ENCODE measurements around the gene DAZAP1.

The DAZAP1 gene

DNA sequence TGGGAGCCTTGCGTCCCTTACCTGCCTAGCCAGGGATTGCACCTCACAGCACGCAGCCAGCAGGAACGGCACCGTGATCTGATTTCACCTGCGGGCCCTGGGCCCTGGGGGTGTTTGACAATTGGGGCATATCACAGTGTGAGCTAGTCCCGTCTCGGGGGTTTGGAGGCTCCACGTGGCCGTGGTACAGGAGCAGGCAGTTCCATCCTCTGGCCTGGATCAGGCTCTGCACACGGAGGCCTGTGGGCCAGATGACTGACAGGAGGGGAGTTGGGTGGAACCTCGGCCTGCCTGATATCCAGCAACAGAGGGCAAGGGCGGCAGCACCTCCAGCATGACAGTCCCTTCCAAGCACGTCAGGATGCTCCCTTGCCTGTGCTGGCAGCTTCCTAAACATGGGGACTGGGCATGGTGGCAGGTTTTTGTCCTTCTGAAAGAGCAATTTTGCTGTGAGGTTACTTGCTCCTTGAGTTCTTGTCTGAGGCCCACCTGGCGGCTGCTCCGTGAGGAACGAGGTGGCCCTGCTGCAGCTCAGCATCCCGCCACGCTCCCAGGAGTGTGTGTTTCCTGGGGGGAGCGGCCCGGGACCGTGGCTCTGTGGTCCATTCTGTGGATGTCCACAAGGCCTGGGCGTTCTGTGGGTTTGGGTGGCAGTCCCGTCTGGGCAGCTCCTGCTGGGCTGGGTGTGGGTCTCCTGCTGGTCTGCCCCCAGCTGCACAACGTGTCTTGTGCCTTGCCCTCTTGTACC lies 24.5 kb downstream of the DAZAP1 start:
- Histone ChIP-seq H3K27me3 (ENCODE audit: control insufficient read depth in 1 of 2, insufficient read depth in 2 of 2, low read length in 2 of 2) (no peaks in the 10 kb centered on the region), H3K36me3 (ENCODE audit: control insufficient read depth in 2 of 2, insufficient read depth in 2 of 2, low read length in 2 of 2) (peaks cover 28 to 40% of the 10 kb centered on the region in 2 donors), H3K4me1 (ENCODE audit: control insufficient read depth, insufficient read depth, low read length) (peaks cover 3% of the 10 kb centered on the region), H3K4me3 (ENCODE audit: low read length in 2 of 2) (no peak overlapping the region), H3K9me3 (ENCODE audit: control insufficient read depth in 2 of 2, low read length in 2 of 2) (no peaks in the 10 kb centered on the region), H3K9ac (ENCODE audit: low read length in 2 of 2) (no peak overlapping the region), H3K27ac (ENCODE audit: low read length) (no peak overlapping the region)

GRCh38 chr19:1432507-1432887 lies 25.1 kb downstream of the DAZAP1 start:
- Histone ChIP-seq H3K4me1 (ENCODE audit: control insufficient read depth, insufficient read depth, low read length) (peaks cover 3% of the 10 kb centered on the region), H3K4me3 (ENCODE audit: low read length in 2 of 2) (no peak overlapping the region), H3K9me3 (ENCODE audit: control insufficient read depth in 2 of 2, low read length in 2 of 2) (no peaks in the 10 kb centered on the region), H3K9ac (ENCODE audit: low read length in 2 of 2) (no peak overlapping the region), H3K36me3 (ENCODE audit: control insufficient read depth in 2 of 2, insufficient read depth in 2 of 2, low read length in 2 of 2) (peaks cover 26 to 35% of the 10 kb centered on the region in 2 donors), H3K27ac (ENCODE audit: low read length) (no peak overlapping the region), H3K27me3 (ENCODE audit: control insufficient read depth in 1 of 2, insufficient read depth in 2 of 2, low read length in 2 of 2) (no peaks in the 10 kb centered on the region)

DNA sequence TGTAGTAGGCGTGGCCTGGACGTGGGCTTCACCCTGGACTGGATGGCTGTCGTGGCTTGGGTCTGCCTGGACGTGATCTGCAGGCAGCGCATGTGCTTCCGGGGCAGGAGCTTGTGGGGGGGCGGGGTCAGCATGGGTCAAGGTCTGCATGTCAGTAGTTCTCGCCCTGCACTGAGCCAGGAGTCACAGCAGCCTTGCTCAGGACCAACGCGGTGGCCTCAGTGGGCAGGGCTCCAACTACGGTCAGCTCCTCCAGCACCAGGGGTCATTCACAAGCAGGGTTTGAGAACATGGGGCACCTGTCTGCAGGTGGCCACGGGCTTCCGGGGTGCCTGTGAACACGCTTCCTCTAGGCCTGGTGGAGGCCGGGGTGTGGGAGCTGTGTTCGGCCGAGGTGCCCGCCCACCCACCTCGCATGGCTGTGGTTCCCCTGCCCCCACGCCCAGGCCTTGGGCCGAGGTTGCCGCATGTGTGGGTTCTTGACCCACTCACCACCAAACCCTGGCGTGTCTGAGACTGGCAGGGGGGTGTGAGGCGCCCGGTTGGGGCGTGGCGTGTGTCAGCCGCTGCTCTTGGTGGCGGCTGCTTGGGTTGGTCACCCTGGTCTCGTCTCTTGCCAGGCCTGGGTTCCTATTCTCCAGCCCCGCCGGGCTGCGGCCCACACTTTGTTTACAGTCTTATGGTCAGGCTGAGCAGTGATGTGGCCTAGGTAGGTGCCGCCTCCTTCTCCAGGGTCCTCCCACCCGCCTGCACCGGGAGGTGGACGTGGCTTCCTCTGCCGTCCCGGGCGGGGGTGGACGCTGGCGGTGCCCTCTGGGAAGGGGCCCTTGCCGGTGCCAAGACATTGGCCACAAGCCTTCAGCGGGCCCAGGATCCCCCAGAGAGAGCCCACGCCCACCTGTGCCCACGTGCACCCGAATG lies 26.0 kb downstream of the DAZAP1 start:
- no peak overlapping the region for H3K27ac ChIP-seq (ENCODE audit: low read length)
- peaks cover 3% of the 10 kb centered on the region for H3K4me1 ChIP-seq (ENCODE audit: control insufficient read depth, insufficient read depth, low read length)
- H3K36me3 ChIP-seq (ENCODE audit: control insufficient read depth in 2 of 2, insufficient read depth in 2 of 2, low read length in 2 of 2), result peaks cover 26 to 31% of the 10 kb centered on the region in 2 donors
- H3K9ac ChIP-seq (ENCODE audit: low read length in 2 of 2), result no peak overlapping the region
- H3K27me3 ChIP-seq (ENCODE audit: control insufficient read depth in 1 of 2, insufficient read depth in 2 of 2, low read length in 2 of 2), result no peaks in the 10 kb centered on the region
- H3K4me3 ChIP-seq (ENCODE audit: low read length in 2 of 2), result no peak overlapping the region
- H3K9me3 ChIP-seq (ENCODE audit: control insufficient read depth in 2 of 2, low read length in 2 of 2), result no peaks in the 10 kb centered on the region

GRCh38 chr19:1434040-1434366 lies 26.6 kb downstream of the DAZAP1 start:
- no peaks in the 10 kb centered on the region for H3K9me3 ChIP-seq (ENCODE audit: control insufficient read depth in 2 of 2, low read length in 2 of 2)
- H3K27me3 ChIP-seq (ENCODE audit: control insufficient read depth in 1 of 2, insufficient read depth in 2 of 2, low read length in 2 of 2), result no peaks in the 10 kb centered on the region
- H3K4me3 ChIP-seq (ENCODE audit: low read length in 2 of 2), result no peak overlapping the region
- peaks cover 26 to 30% of the 10 kb centered on the region in 2 donors for H3K36me3 ChIP-seq (ENCODE audit: control insufficient read depth in 2 of 2, insufficient read depth in 2 of 2, low read length in 2 of 2)
- no peak overlapping the region for H3K9ac ChIP-seq (ENCODE audit: low read length in 2 of 2)
- peaks cover 5% of the 10 kb centered on the region for H3K4me1 ChIP-seq (ENCODE audit: control insufficient read depth, insufficient read depth, low read length)
- no peak overlapping the region for H3K27ac ChIP-seq (ENCODE audit: low read length)

DNA sequence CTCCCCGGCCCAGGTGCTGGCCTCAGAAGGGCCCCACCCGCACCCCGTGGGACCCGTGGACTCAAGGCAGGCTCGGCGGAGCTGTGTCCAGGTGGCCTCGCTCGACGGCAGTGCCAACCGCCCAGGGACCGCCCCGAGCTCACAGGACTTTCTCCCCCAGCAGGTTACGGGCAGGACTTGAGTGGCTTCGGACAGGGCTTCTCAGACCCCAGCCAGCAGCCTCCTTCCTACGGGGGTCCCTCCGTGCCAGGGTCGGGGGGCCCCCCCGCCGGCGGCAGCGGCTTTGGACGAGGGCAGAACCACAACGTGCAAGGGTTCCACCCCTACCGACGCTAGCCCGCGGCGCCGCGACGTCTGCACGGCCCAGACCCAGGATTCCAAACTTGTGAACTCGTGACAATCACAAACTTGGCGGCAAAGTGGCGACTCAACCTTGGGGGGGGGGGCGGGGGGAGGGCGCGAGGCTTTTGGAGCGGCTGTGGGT lies 27.2 kb downstream of the DAZAP1 start:
- Histone ChIP-seq H3K27ac (ENCODE audit: low read length) (no peak overlapping the region), H3K27me3 (ENCODE audit: control insufficient read depth in 1 of 2, insufficient read depth in 2 of 2, low read length in 2 of 2) (no peaks in the 10 kb centered on the region), H3K9me3 (ENCODE audit: control insufficient read depth in 2 of 2, low read length in 2 of 2) (no peaks in the 10 kb centered on the region), H3K4me1 (ENCODE audit: control insufficient read depth, insufficient read depth, low read length) (peaks cover 11% of the 10 kb centered on the region), H3K4me3 (ENCODE audit: low read length in 2 of 2) (no peak overlapping the region), H3K9ac (ENCODE audit: low read length in 2 of 2) (no peak overlapping the region), H3K36me3 (ENCODE audit: control insufficient read depth in 2 of 2, insufficient read depth in 2 of 2, low read length in 2 of 2) (peaks cover 26 to 27% of the 10 kb centered on the region in 2 donors)

GRCh38 chr19:1435378-1435989 lies 28.1 kb downstream of the DAZAP1 start:
- Histone ChIP-seq H3K4me1 (ENCODE audit: control insufficient read depth, insufficient read depth, low read length) (peaks cover 16% of the 10 kb centered on the region), H3K9ac (ENCODE audit: low read length in 2 of 2) (no peak overlapping the region), H3K27me3 (ENCODE audit: control insufficient read depth in 1 of 2, insufficient read depth in 2 of 2, low read length in 2 of 2) (no peaks in the 10 kb centered on the region), H3K27ac (ENCODE audit: low read length) (no peak overlapping the region), H3K9me3 (ENCODE audit: control insufficient read depth in 2 of 2, low read length in 2 of 2) (no peaks in the 10 kb centered on the region), H3K4me3 (ENCODE audit: low read length in 2 of 2) (no peak overlapping the region), H3K36me3 (ENCODE audit: control insufficient read depth in 2 of 2, insufficient read depth in 2 of 2, low read length in 2 of 2) (peaks cover 28 to 29% of the 10 kb centered on the region in 2 donors)

DNA sequence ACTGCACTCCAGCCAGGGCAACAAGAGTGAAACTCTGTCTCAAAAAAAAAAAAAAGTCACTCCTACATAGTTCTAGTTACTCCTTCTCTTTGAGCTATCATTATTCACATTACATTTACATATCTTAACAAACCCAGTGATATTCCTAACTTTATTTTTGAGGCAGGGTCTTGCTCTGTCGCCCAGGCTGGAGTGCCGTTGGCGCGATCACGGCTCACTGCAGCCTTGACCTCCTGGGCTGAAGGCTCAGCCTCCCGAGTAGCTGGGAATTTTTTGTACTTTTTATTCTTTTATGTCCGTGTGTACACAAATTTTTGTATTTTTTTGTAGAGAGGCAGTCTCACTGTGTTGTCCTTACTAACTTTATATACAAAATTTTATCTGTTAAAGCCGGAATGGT lies 30.2 kb downstream of the DAZAP1 start:
- H3K9ac ChIP-seq (ENCODE audit: low read length in 2 of 2), result no peak overlapping the region
- H3K4me1 ChIP-seq (ENCODE audit: control insufficient read depth, insufficient read depth, low read length), result peaks cover 18% of the 10 kb centered on the region
- H3K4me3 ChIP-seq (ENCODE audit: low read length in 2 of 2), result peak overlapping the region in 1 of 2 donors; percentile 91
- H3K27ac ChIP-seq (ENCODE audit: low read length), result no peak overlapping the region
- H3K9me3 ChIP-seq (ENCODE audit: control insufficient read depth in 2 of 2, low read length in 2 of 2), result no peaks in the 10 kb centered on the region
- H3K27me3 ChIP-seq (ENCODE audit: control insufficient read depth in 1 of 2, insufficient read depth in 2 of 2, low read length in 2 of 2), result no peaks in the 10 kb centered on the region
- H3K36me3 ChIP-seq (ENCODE audit: control insufficient read depth in 2 of 2, insufficient read depth in 2 of 2, low read length in 2 of 2), result peaks cover 31 to 34% of the 10 kb centered on the region in 2 donors

DNA sequence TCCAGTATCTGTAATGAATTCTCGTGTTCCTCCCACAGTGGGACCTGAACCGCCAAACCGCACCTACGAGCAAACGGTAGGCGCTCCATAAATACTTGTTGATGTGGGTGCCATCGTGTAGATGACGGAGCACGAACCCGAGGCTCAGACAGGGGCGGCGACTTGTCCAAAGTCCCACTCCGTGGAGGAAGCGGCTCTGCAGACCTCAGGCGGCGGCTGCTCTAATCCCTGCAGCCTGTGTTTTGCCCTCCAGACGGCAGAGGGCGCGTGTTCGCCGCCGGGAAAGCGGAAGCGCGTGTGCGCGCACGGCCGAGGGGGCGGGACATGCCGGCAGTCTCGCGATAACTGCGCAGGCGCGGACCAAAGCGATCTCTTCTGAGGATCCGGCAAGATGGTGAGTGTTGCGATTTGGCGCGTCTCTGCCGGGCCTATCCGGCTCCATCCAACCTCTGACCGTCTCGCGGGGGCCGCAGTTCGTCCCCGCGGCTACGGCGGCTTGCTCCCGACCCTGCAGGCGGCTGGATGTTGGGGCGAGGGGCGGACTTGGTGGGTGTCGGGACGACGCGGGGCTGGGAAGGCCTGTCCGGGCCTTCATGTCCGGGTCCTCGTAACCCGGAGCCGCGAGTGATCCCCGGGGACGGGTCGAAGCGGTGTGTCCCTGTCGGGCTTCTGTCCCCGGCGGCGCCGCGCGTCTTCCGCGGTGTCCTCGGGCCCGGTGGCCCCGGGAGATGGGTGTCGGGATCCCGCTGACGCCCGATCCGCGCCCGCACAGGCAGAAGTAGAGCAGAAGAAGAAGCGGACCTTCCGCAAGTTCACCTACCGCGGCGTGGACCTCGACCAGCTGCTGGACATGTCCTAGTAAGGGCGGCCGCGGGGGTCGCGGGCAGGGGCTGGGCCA lies 30.9 kb downstream of the DAZAP1 start, which contains the start of gene RPS15:
Gene RPS15 (plus strand): TSS at position 362 of the 898 bp plus-strand sequence. CDS start 30 bp downstream, at position 392.
- H3K9me3 ChIP-seq (ENCODE audit: control insufficient read depth in 2 of 2, low read length in 2 of 2), result no peaks in the 10 kb centered on the region
- peak within 1 kb of the TSS; percentile 73 to 91 for H3K4me3 ChIP-seq (ENCODE audit: low read length in 2 of 2)
- H3K4me1 ChIP-seq (ENCODE audit: control insufficient read depth, insufficient read depth, low read length), result peaks cover 18% of the 10 kb centered on the region
- peak within 1 kb of the TSS; percentile 85 for H3K27ac ChIP-seq (ENCODE audit: low read length)
- H3K27me3 ChIP-seq (ENCODE audit: control insufficient read depth in 1 of 2, insufficient read depth in 2 of 2, low read length in 2 of 2), result no peaks in the 10 kb centered on the region
- peaks cover 24 to 27% of the 10 kb centered on the region in 2 donors for H3K36me3 ChIP-seq (ENCODE audit: control insufficient read depth in 2 of 2, insufficient read depth in 2 of 2, low read length in 2 of 2)
- peak within 1 kb of the TSS; percentile 87 to 90 for H3K9ac ChIP-seq (ENCODE audit: low read length in 2 of 2)

GRCh38 chr19:1438933-1439354 lies 31.6 kb downstream of the DAZAP1 start:
- Histone ChIP-seq H3K27ac (ENCODE audit: low read length) (peak overlapping the region; percentile 85), H3K4me1 (ENCODE audit: control insufficient read depth, insufficient read depth, low read length) (peaks cover 16% of the 10 kb centered on the region)

More at GRCh38 chr19:1438933-1439354, 31.6 kb downstream of the DAZAP1 start:
- H3K9me3 ChIP-seq (ENCODE audit: control insufficient read depth in 2 of 2, low read length in 2 of 2), result no peaks in the 10 kb centered on the region
- peak overlapping the region; percentile 87 to 90 for H3K9ac ChIP-seq (ENCODE audit: low read length in 2 of 2)
- no peaks in the 10 kb centered on the region for H3K27me3 ChIP-seq (ENCODE audit: control insufficient read depth in 1 of 2, insufficient read depth in 2 of 2, low read length in 2 of 2)
- peaks cover 22 to 26% of the 10 kb centered on the region in 2 donors for H3K36me3 ChIP-seq (ENCODE audit: control insufficient read depth in 2 of 2, insufficient read depth in 2 of 2, low read length in 2 of 2)
- peak overlapping the region; percentile 73 to 91 for H3K4me3 ChIP-seq (ENCODE audit: low read length in 2 of 2)

Data from stomach smooth muscle (tissue), 2 donors.